GM23248 (cell line): ENCODE data around the gene DET1.

Experiments used
- EZH2 ChIP-seq: fragments of 200-600 bp; sonication (generic); IDR thresholded peaks from 2 replicates; pipeline ENCODE4 v1.6.1; 2018; ENCODE audit warnings: antibody characterized with exemption, mild to moderate bottlenecking; ENCODE audit not compliant: insufficient read depth, poor library complexity, severe bottlenecking
- EZH2phosphoT487 ChIP-seq: fragments of 200-600 bp; sonication (generic); IDR thresholded peaks from 2 replicates; pipeline ENCODE4 v1.6.1; 2018; ENCODE audit warnings: antibody characterized with exemption, moderate library complexity, mild to moderate bottlenecking, low read depth; ENCODE audit not compliant: insufficient read depth

DNA sequence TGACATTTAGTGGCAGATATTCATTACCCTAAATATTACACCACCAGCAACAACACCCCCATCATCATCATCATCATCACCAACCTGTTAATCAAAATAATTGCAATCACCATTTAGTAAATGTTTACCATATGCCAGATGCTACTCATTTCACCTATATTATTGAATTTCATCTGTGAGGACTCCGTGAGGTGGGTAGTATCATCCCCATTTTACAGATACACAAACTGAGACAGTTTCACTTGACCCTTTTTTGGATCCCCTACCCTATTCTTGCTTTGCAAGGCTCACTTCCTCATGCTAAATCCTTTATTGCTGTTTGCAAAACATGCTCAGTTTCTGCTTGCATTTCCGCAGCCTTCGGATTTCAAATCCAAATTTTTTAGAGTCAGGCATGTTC is 18.3 kb upstream of the DET1 start:
- no peak for TF ChIP-seq EZH2
- no peak for TF ChIP-seq EZH2phosphoT487
